LNCaP clone FGC (cell line): ENCODE results near the gene DIAPH3.

Experiments used
- DNase-seq: peaks from one replicate; pipeline ENCODE4 v3.0.0-alpha.2; 2011; ENCODE audit warnings: low read depth
- H3K4me3 ChIP-seq: 2 replicates; pipeline ENCODE4 v1.5.1; 2011; ENCODE audit warnings: mild to moderate bottlenecking, low read depth, low read length, control low read depth
- CTCF ChIP-seq: IDR thresholded peaks from 2 replicates; pipeline ENCODE4 v1.5.1; 2012; ENCODE audit warnings: mild to moderate bottlenecking; ENCODE audit not compliant: control insufficient read depth, insufficient read depth; ENCODE audit errors: extremely low read depth

DIAPH3 gene

GRCh38 chr13:59633290-59633689, 530.4 kb downstream of the DIAPH3 start:
- no peak for DNase-seq
- TF ChIP-seq CTCF = no peak
- H3K4me3 ChIP-seq = no peak overlapping the region

- no peak for TF ChIP-seq CTCF
- no peak overlapping the region for H3K4me3 ChIP-seq
- DNase-seq = no peak
Measured at GRCh38 chr13:59631271-59631670, 532.5 kb downstream of the DIAPH3 start.

GRCh38 chr13:59625111-59625510, 538.6 kb downstream of the DIAPH3 start:
- TF ChIP-seq CTCF = no peak
- no peak for DNase-seq
- H3K4me3 ChIP-seq = no peak overlapping the region

GRCh38 chr13:59623206-59623915, 540.4 kb downstream of the DIAPH3 start:
- no peak for DNase-seq
- TF ChIP-seq CTCF = no peak
- no peak overlapping the region for H3K4me3 ChIP-seq

GRCh38 chr13:59621773-59622172, 542.0 kb downstream of the DIAPH3 start:
- no peak for DNase-seq
- H3K4me3 ChIP-seq = no peak overlapping the region
- no peak for TF ChIP-seq CTCF
